HL-60 (cell line): ENCODE measurements around the gene GPC4.

ENCODE experiments used
- TF ChIP-seq, protein P1 (sequence below): IDR thresholded peaks from 2 replicates; pipeline ENCODE4 v1.6.1; 2012; ENCODE audit warnings: low read depth; ENCODE audit not compliant: insufficient replicate concordance
- TF ChIP-seq, protein P2 (sequence below): IDR thresholded peaks from one replicate; pipeline ENCODE4 v1.5.1; 2011; ENCODE audit warnings: low read length, control low read depth, inconsistent platforms; ENCODE audit not compliant: insufficient read depth

DNA sequence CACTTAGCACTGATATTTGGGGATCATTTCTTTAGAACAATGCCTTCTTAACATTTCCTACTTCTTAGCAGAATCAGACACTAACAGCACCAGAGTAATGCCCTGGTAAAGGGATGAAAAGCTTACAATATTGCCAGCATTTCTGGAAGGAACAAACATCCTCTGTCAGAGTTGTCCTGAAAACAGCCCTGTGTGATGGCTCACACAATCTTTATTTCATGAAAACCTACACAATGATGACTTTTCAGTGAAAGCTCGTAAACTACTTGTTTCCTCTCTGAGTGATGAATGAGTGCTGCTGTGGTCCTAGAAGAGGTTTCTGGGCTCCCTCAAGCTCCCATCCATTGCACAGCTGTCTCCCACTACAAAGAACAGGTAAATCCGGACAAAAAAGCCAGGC is 52.8 kb downstream of the GPC4 start:
- TF ChIP-seq, protein P1, sequence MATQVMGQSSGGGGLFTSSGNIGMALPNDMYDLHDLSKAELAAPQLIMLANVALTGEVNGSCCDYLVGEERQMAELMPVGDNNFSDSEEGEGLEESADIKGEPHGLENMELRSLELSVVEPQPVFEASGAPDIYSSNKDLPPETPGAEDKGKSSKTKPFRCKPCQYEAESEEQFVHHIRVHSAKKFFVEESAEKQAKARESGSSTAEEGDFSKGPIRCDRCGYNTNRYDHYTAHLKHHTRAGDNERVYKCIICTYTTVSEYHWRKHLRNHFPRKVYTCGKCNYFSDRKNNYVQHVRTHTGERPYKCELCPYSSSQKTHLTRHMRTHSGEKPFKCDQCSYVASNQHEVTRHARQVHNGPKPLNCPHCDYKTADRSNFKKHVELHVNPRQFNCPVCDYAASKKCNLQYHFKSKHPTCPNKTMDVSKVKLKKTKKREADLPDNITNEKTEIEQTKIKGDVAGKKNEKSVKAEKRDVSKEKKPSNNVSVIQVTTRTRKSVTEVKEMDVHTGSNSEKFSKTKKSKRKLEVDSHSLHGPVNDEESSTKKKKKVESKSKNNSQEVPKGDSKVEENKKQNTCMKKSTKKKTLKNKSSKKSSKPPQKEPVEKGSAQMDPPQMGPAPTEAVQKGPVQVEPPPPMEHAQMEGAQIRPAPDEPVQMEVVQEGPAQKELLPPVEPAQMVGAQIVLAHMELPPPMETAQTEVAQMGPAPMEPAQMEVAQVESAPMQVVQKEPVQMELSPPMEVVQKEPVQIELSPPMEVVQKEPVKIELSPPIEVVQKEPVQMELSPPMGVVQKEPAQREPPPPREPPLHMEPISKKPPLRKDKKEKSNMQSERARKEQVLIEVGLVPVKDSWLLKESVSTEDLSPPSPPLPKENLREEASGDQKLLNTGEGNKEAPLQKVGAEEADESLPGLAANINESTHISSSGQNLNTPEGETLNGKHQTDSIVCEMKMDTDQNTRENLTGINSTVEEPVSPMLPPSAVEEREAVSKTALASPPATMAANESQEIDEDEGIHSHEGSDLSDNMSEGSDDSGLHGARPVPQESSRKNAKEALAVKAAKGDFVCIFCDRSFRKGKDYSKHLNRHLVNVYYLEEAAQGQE = no peak
- TF ChIP-seq, protein P2, sequence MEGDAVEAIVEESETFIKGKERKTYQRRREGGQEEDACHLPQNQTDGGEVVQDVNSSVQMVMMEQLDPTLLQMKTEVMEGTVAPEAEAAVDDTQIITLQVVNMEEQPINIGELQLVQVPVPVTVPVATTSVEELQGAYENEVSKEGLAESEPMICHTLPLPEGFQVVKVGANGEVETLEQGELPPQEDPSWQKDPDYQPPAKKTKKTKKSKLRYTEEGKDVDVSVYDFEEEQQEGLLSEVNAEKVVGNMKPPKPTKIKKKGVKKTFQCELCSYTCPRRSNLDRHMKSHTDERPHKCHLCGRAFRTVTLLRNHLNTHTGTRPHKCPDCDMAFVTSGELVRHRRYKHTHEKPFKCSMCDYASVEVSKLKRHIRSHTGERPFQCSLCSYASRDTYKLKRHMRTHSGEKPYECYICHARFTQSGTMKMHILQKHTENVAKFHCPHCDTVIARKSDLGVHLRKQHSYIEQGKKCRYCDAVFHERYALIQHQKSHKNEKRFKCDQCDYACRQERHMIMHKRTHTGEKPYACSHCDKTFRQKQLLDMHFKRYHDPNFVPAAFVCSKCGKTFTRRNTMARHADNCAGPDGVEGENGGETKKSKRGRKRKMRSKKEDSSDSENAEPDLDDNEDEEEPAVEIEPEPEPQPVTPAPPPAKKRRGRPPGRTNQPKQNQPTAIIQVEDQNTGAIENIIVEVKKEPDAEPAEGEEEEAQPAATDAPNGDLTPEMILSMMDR = no peak
